GM18520 (cell line): ENCODE results near the gene VPS35L.

Experiments used
- ATAC-seq: cut with Tn5 transposase; IDR thresholded peaks from one replicate; pipeline ENCODE4 v1.9.1; 2021; ENCODE audit not compliant: unreplicated experiment

VPS35L gene

DNA sequence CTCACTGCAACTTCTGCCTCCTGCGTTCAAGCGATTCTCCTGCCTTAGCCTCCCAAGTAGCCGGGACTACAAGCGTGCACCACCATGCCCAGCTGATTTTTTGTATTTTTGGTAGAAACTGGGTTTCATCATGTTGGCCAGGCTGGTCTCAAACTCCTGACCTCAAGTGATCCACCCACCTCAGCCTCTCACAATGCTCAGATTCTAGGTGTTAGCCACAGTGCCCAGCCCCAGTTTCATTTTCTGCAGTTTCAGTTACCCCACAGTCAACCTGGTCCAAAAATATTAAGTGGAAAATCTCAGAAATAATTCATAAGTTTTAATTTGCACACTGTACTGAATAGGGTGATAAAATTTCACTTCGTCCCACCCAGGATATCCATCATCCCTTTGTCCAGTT lies 133.8 kb downstream of the VPS35L start:
- ATAC-seq: no peak

GRCh38 chr16:19690196-19690595 lies 134.7 kb downstream of the VPS35L start:
- no peak for ATAC-seq

- no peak for ATAC-seq
Observed at GRCh38 chr16:19691161-19691711, 135.7 kb downstream of the VPS35L start.

DNA sequence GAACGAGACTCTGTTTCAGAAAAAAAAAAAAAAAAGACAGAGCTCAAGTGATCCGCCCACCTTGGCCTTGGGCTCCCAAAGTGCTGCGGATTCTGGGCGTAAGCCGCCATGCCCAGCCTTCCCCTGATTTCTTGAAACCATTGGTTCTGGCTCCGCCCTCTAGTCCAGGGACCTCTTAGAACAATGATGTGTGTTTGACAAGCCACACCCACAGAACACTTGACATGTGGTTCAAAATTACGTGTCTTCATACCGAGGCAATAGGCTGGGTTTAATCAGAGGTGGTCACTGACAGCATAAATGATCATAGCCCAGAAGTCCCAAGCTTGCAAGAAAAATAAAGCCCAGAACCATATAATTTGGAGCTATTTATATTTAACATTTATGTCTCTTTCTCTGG lies 139.5 kb downstream of the VPS35L start:
- no peak for ATAC-seq

GRCh38 chr16:19696328-19696727 lies 140.8 kb downstream of the VPS35L start:
- no peak for ATAC-seq

DNA sequence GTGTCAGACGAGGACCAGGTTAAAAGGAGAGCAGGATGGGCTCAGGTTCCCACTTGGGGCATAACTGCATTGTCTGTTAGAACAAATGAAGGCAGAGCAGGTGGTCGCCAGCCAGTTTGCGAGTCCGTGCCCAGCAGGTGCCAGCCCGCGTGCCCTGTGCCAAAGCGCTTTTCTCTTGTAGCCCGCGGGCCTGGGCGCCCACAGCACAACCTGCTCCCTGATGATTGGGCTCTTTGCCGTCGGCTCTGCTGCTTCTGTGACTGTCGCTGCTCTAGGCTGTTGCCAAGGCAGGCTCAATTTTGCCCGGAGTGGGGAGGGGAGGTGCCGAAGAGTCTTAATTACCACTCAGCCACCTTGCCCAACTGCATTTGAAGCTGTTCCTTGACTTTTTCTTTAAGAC lies 141.5 kb downstream of the VPS35L start:
- no peak for ATAC-seq

- ATAC-seq: no peak
Observed at GRCh38 chr16:19697756-19698318, 142.3 kb downstream of the VPS35L start.

GRCh38 chr16:19698480-19699465 lies 143.3 kb downstream of the VPS35L start:
- no peak for ATAC-seq

DNA sequence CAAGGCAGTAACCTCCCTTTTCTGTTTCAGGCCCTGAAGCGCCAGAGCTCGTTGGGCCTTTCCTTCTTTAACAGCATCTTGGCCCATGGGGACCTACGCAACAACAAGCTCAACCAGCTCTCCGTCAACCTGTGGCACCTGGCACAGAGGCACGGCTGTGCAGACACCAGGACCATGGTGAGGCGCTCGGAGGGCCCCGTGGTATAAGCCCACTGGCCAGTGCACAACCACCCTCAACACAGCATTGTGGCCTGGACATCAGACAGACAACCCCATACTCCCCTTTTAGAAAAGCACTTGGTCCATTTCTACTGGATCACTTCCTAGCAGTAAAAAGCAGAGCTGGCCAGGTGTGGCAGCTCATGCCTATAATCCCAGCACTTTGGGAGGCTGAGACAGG lies 144.0 kb downstream of the VPS35L start:
- no peak for ATAC-seq

DNA sequence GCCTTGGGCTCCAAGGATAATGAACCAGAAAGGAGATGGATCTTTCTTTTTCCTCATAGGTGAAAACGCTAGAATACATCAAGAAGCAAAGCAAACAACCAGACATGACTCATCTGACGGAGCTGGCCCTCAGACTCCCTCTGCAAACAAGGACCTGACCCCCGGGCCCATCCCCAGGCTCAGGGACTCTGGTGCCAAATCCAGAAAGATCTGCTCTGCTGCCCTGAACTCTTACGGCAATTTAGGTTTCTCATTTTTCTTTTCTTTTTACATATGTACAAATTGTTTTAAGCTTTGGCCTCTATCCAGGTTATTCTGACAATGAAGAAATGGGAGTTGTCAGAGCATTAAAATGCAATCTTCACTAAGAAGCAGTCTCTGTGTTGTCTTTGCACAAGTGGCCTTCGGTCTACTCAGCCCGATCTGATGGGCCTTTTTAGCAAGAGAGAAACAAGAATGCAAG lies 144.8 kb downstream of the VPS35L start:
- ATAC-seq: no peak

- no peak for ATAC-seq
Observed at GRCh38 chr16:19701091-19701490, 145.6 kb downstream of the VPS35L start.

- ATAC-seq: no peak
Observed at GRCh38 chr16:19703172-19703889, 147.8 kb downstream of the VPS35L start.

GRCh38 chr16:19704321-19705145 lies 149.0 kb downstream of the VPS35L start:
- ATAC-seq: no peak

- no peak for ATAC-seq
Observed at GRCh38 chr16:19705146-19705501, 149.6 kb downstream of the VPS35L start.

DNA sequence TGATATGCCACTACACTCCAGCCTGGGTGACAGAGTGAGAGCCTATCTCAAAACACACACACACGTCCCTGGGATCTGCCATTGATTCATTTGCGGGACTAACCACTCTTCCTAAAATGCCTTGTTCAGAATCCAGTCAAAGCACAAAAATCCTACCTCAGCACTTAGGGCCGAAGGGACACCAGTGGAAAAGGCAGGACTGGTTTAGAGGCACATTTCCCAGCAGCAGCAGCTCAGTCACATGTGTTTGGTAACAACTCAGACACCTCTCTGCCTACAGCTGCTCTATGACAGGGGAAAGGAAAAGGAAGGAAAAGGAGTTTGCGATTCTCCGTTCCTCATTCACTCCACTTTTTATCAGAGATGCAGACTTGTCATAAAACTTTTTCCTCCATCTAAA lies 150.3 kb downstream of the VPS35L start:
- no peak for ATAC-seq

GRCh38 chr16:19706846-19707245 lies 151.3 kb downstream of the VPS35L start:
- ATAC-seq: no peak

DNA sequence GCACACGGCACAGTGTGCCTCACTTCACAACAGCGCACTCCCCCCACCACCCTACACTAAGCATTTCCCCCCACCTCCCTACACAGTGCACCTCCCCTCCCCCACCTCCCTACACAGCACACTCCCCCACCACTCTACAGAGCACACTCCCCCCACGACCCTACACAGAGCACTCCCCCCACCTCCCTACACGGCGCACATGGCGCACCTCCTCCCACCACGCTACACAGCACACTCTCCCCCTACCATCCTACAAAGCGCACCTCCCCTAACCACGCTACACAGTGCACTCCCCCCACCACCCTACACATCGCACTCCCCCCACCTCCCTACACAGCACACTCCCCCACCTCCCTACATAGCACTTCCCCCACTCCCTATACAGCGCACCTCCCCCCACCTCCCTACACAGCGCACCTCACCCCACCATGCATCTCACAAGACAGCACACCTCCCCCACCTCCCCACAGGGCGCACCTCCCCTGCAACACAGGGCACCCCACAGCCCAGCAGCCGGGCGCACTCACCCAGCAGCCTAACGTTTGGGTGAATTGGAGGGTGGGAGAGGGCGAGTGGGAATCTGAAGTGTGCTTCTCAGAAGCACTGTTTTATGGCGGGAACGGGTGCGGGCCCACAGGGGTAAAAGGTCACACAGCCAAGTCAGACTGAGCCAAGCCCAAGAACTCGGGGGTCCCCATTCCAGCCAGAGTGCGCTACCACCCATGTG lies 152.2 kb downstream of the VPS35L start:
- no peak for ATAC-seq

- ATAC-seq: no peak
Observed at GRCh38 chr16:19708296-19709205, 153.0 kb downstream of the VPS35L start.
